ENCODE data around the gene CACNA1D. TPM values are rescaled to one million over a fixed set of nuclear protein-coding genes. Genes with fewer than 3 reads are reported as not detected.
A peak's percentile ranks its signal among the peaks of the same experiment; 100 is the strongest.

CACNA1D gene
- polyA plus RNA-seq, 4 donors = 2.2 to 133 (median 6.2) TPM

DNA sequence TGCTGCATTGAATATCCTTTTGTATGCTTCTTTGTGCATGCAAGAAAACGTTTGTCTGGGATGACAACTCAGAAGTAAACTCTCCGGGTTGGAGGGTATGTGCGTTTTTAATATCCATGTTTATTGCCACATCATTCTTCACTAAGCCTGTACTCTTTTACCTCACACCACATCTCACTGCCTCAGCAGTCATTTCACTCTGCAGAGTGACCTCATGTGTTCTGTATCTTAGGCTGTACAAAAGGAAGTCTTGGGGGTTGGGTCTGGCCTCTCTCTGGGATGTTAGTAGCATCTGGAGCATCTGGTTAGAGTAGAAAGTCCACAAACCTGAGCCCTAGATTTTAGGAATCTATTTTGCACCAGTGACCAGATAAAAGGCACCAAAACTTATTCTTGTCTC, 16.1 kb downstream of the CACNA1D start:
- WGBS, 3 donors = 63 to 73% (median 67%) methylated on average over 3 of the region's 3 CpGs
- FAIRE-seq (no peak), DNase-seq (no peak)
- H3K27ac ChIP-seq (ENCODE audit: low read depth in 1 of 3, low read length in 2 of 3) = no peak overlapping the region
- H3K4me1 ChIP-seq (ENCODE audit: control insufficient read depth in 3 of 3, insufficient read depth in 2 of 3, low read depth in 1 of 3, low read length in 2 of 3) = peaks cover 0 to 16% (median 5%) of the 10 kb centered on the region in 3 donors
- H3K27me3 ChIP-seq (ENCODE audit: control insufficient read depth in 3 of 3, insufficient read depth in 3 of 3, low read length in 3 of 3) = peaks cover 0 to 3% (median 0%) of the 10 kb centered on the region in 3 donors
- no peak overlapping the region for H3K4me3 ChIP-seq (ENCODE audit: low read depth in 1 of 3, low read length in 3 of 3)
- H3K9me3 ChIP-seq (ENCODE audit: control insufficient read depth in 2 of 2, insufficient read depth in 1 of 2, low read depth in 1 of 2, low read length in 1 of 2) = no peaks in the 10 kb centered on the region
- H3K36me3 ChIP-seq (ENCODE audit: control insufficient read depth in 3 of 3, insufficient read depth in 2 of 3, low read depth in 1 of 3, low read length in 3 of 3) = peaks cover 0 to 33% (median 0%) of the 10 kb centered on the region in 3 donors

DNA sequence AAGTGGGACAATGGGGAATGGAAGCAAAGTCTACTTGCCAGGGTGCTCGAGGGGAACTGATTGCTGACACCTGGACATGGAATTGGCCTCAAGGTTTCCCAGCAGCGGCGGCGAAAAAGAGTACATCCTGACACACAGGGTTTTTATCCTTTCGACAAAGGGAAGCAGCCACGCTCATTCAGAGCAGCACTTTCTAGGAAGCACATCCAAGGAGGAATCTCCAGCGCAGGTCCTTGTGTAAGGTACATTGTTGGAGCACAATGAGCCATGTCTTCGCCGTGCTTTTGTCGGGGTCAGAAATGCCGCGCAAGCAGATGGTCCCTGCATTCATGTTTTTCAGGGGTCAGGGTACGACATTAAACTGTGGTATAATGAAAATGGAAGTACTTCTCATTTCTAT, 16.8 kb downstream of the CACNA1D start:
- 84 to 92% (median 90%) methylated on average over 13 of the region's 13 CpGs for WGBS, 3 donors
- H3K4me1 ChIP-seq (ENCODE audit: control insufficient read depth in 3 of 3, insufficient read depth in 2 of 3, low read depth in 1 of 3, low read length in 2 of 3) = peaks cover 0 to 9% (median 0%) of the 10 kb centered on the region in 3 donors
- no peak for FAIRE-seq
- peaks cover 0 to 32% (median 0%) of the 10 kb centered on the region in 3 donors for H3K36me3 ChIP-seq (ENCODE audit: control insufficient read depth in 3 of 3, insufficient read depth in 2 of 3, low read depth in 1 of 3, low read length in 3 of 3)
- DNase-seq = no peak
- H3K9me3 ChIP-seq (ENCODE audit: control insufficient read depth in 2 of 2, insufficient read depth in 1 of 2, low read depth in 1 of 2, low read length in 1 of 2) = no peaks in the 10 kb centered on the region
- H3K27me3 ChIP-seq (ENCODE audit: control insufficient read depth in 3 of 3, insufficient read depth in 3 of 3, low read length in 3 of 3) = peaks cover 0 to 3% (median 0%) of the 10 kb centered on the region in 3 donors
- H3K4me3 ChIP-seq (ENCODE audit: low read depth in 1 of 3, low read length in 3 of 3) = no peak overlapping the region
- no peak overlapping the region for H3K27ac ChIP-seq (ENCODE audit: low read depth in 1 of 3, low read length in 2 of 3)

DNA sequence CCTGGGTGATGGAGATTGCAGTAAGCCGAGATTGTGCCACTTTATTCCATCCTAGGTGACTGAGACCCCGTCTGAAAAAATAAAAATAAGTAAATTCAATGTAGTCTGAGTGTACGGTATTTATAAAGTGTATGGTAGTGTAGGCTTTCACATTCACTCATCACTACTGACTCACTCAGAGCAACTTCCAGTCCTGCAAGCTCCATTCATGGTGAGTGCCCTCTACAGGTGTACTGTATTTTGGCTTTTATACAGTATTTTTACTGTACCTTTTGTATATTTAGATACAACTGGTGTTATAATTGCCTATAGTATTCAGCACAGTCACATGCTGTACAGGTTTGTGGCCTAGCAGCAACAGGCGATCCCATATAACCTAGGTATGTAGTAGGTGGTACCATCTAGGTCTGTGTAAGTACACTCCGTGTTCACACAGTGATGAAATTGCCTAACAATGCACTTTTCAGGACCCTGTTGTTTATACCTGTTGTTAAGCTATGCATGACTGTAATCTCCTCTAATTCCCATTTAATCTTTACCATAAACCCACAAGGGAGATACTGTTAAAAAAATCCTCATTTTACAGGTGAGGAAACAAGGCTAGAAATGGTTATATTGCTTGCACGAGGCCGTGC, 19.3 kb downstream of the CACNA1D start:
- no peaks in the 10 kb centered on the region for H3K4me1 ChIP-seq (ENCODE audit: control insufficient read depth in 3 of 3, insufficient read depth in 2 of 3, low read depth in 1 of 3, low read length in 2 of 3)
- H3K4me3 ChIP-seq (ENCODE audit: low read depth in 1 of 3, low read length in 3 of 3) = no peak overlapping the region
- peaks cover 0 to 3% (median 0%) of the 10 kb centered on the region in 3 donors for H3K27me3 ChIP-seq (ENCODE audit: control insufficient read depth in 3 of 3, insufficient read depth in 3 of 3, low read length in 3 of 3)
- peak in 1 of 2 donors; percentile 23 for DNase-seq
- H3K36me3 ChIP-seq (ENCODE audit: control insufficient read depth in 3 of 3, insufficient read depth in 2 of 3, low read depth in 1 of 3, low read length in 3 of 3) = peaks cover 0 to 44% (median 0%) of the 10 kb centered on the region in 3 donors
- H3K27ac ChIP-seq (ENCODE audit: low read depth in 1 of 3, low read length in 2 of 3) = no peak overlapping the region
- WGBS, 3 donors = 84 to 88% (median 87%) methylated on average over 7 of the region's 7 CpGs
- no peak for FAIRE-seq
- no peaks in the 10 kb centered on the region for H3K9me3 ChIP-seq (ENCODE audit: control insufficient read depth in 2 of 2, insufficient read depth in 1 of 2, low read depth in 1 of 2, low read length in 1 of 2)

DNA sequence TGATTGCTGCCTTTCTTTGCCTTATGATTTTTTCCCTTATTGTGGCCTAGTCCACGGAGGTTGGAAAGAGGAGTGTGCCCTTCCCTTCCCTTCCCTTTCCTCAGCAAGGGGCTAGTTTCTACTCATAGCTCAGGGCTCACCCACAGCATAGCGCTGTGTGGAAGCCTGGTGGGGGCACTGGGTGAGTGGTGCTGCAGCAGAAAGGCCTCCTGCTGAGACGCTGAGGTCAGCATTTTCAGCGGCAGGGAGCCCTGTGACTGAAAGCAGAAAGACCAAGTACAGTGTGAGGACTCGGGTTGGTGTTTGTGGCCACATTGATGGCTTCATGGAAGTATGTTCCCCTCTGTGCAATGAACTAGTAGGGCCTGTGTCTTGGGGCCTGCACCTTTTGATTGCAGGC, 21.9 kb downstream of the CACNA1D start:
- 79 to 93% (median 83%) methylated on average over 5 of the region's 5 CpGs for WGBS, 3 donors
- Histone ChIP-seq H3K27ac (ENCODE audit: low read depth in 1 of 3, low read length in 2 of 3) (no peak overlapping the region), H3K4me3 (ENCODE audit: low read depth in 1 of 3, low read length in 3 of 3) (no peak overlapping the region), H3K36me3 (ENCODE audit: control insufficient read depth in 3 of 3, insufficient read depth in 2 of 3, low read depth in 1 of 3, low read length in 3 of 3) (peaks cover 0 to 33% (median 0%) of the 10 kb centered on the region in 3 donors), H3K27me3 (ENCODE audit: control insufficient read depth in 3 of 3, insufficient read depth in 3 of 3, low read length in 3 of 3) (peaks cover 0 to under 1% (median 0%) of the 10 kb centered on the region in 3 donors), H3K4me1 (ENCODE audit: control insufficient read depth in 3 of 3, insufficient read depth in 2 of 3, low read depth in 1 of 3, low read length in 2 of 3) (no peaks in the 10 kb centered on the region), H3K9me3 (ENCODE audit: control insufficient read depth in 2 of 2, insufficient read depth in 1 of 2, low read depth in 1 of 2, low read length in 1 of 2) (no peaks in the 10 kb centered on the region)
- FAIRE-seq (no peak), DNase-seq (no peak)

DNA sequence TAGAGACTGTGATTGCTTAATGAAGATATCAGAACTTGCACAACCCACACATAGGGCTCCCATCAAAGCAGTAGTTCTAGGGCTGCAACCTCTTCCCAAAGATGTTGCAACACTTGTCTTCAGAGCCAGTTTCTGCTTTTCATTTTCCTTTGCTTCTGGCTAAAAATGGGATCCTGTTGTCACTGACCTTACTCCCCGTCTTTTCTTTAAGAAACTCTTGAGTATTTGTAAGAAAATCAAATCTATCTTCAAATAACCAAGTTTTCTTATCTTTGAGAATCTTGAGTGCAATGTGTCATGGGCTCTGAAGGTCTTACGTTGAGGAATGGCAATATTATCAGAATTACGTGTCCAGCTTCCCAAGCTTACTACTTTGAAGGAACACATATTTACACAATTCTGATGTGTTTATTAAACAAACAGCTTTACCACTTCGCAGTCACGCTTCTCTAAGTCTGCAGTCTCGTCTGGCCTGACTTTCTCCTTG, 24.1 kb downstream of the CACNA1D start:
- WGBS, 3 donors = 51 to 85% (median 72%) methylated on average over 6 of the region's 6 CpGs
- no peak for FAIRE-seq

DNA sequence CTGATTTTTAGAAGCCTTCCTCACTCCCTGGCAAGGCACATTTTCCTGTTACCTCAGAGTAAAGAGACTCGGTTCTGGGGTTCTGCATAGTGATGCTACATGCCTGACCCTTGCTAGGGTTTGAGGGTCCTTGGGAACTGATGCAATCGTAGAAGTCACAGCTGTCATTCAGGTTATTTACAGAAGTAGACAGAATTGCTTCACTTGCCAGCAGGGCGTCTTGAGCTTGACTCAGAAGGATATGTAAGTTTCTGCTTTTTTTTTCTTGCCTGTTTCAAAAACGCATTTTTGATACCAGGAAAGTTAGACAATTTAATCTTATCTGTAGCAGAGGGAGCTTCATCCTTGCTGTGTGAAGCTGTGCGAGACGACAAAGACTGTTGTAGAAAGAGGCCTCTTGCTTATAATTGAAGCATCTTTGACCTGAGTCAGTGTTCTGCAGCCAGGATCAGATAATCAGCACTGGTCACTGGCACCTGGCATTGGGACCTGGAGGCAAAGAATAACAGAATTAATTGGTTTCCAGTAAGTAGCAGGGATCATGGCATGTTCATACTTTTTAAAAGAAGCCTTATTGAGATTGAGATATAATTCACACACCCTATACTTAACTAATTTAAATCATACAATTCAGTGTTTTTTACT, 24.8 kb downstream of the CACNA1D start:
- Histone ChIP-seq H3K9me3 (ENCODE audit: control insufficient read depth in 2 of 2, insufficient read depth in 1 of 2, low read depth in 1 of 2, low read length in 1 of 2) (no peaks in the 10 kb centered on the region), H3K27ac (ENCODE audit: low read depth in 1 of 3, low read length in 2 of 3) (no peak overlapping the region)
- 60 to 72% (median 69%) methylated on average over 6 of the region's 6 CpGs for WGBS, 3 donors

More for the DNA sequence above, 24.1 kb downstream of the CACNA1D start:
- H3K27ac ChIP-seq (ENCODE audit: low read depth in 1 of 3, low read length in 2 of 3) = no peak overlapping the region
- H3K9me3 ChIP-seq (ENCODE audit: control insufficient read depth in 2 of 2, insufficient read depth in 1 of 2, low read depth in 1 of 2, low read length in 1 of 2) = no peaks in the 10 kb centered on the region
- peaks cover 0 to 40% (median 0%) of the 10 kb centered on the region in 3 donors for H3K36me3 ChIP-seq (ENCODE audit: control insufficient read depth in 3 of 3, insufficient read depth in 2 of 3, low read depth in 1 of 3, low read length in 3 of 3)
- H3K27me3 ChIP-seq (ENCODE audit: control insufficient read depth in 3 of 3, insufficient read depth in 3 of 3, low read length in 3 of 3) = no peaks in the 10 kb centered on the region
- no peaks in the 10 kb centered on the region for H3K4me1 ChIP-seq (ENCODE audit: control insufficient read depth in 3 of 3, insufficient read depth in 2 of 3, low read depth in 1 of 3, low read length in 2 of 3)
- DNase-seq = no peak
- no peak overlapping the region for H3K4me3 ChIP-seq (ENCODE audit: low read depth in 1 of 3, low read length in 3 of 3)

DNA sequence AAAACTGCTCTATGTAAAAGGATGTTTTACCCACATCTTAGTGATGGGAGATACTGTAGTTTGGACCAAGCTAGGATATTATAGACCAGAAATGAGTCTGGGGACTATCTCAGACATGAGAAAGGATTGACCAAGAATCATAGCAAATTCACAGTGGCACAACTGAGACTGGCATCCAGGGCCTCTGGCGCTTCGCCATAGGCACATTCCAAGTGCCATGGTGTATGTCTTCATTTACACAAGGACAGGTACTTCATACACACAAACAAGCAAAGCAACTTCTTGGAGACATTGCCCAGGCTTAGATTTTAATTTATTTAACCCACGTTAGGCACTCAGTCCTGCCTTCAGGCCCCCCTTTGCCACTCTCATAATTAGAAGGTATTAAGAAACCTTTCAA, 28.9 kb downstream of the CACNA1D start:
- FAIRE-seq = no peak
- Histone ChIP-seq H3K4me1 (ENCODE audit: control insufficient read depth in 3 of 3, insufficient read depth in 2 of 3, low read depth in 1 of 3, low read length in 2 of 3) (peaks cover 0 to 12% (median 3%) of the 10 kb centered on the region in 3 donors), H3K9me3 (ENCODE audit: control insufficient read depth in 2 of 2, insufficient read depth in 1 of 2, low read depth in 1 of 2, low read length in 1 of 2) (no peaks in the 10 kb centered on the region), H3K36me3 (ENCODE audit: control insufficient read depth in 3 of 3, insufficient read depth in 2 of 3, low read depth in 1 of 3, low read length in 3 of 3) (peaks cover 0 to 27% (median 0%) of the 10 kb centered on the region in 3 donors), H3K27me3 (ENCODE audit: control insufficient read depth in 3 of 3, insufficient read depth in 3 of 3, low read length in 3 of 3) (no peaks in the 10 kb centered on the region), H3K27ac (ENCODE audit: low read depth in 1 of 3, low read length in 2 of 3) (no peak overlapping the region), H3K4me3 (ENCODE audit: low read depth in 1 of 3, low read length in 3 of 3) (no peak overlapping the region)
- 86 to 97% (median 89%) methylated on average over 3 of the region's 3 CpGs for WGBS, 3 donors
- DNase-seq = no peak

More for the DNA sequence above, 24.8 kb downstream of the CACNA1D start:
- Histone ChIP-seq H3K4me3 (ENCODE audit: low read depth in 1 of 3, low read length in 3 of 3) (no peak overlapping the region), H3K36me3 (ENCODE audit: control insufficient read depth in 3 of 3, insufficient read depth in 2 of 3, low read depth in 1 of 3, low read length in 3 of 3) (peaks cover 0 to 42% (median 0%) of the 10 kb centered on the region in 3 donors), H3K4me1 (ENCODE audit: control insufficient read depth in 3 of 3, insufficient read depth in 2 of 3, low read depth in 1 of 3, low read length in 2 of 3) (no peaks in the 10 kb centered on the region), H3K27me3 (ENCODE audit: control insufficient read depth in 3 of 3, insufficient read depth in 3 of 3, low read length in 3 of 3) (no peaks in the 10 kb centered on the region)
- no peak for FAIRE-seq
- DNase-seq = no peak

DNA sequence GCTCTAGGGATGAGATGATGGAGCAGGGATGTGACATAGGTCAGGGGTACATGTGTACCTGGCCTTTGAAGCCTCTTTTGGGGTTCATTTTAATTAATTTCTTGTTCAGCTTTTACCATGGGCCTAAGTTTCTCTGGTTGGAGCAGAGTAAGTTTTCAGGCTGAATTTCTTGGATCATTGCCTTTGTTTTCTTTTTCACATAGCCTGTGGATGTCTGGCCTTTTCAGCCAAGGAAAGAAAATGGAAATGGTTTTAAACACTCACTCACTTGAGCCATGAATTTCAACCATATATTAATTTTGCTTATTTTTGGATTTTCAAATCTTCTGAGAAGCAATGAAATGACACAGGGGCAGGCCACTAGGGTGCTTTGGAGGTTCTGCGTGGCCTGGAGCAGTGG, 30.2 kb downstream of the CACNA1D start:
- Histone ChIP-seq H3K36me3 (ENCODE audit: control insufficient read depth in 3 of 3, insufficient read depth in 2 of 3, low read depth in 1 of 3, low read length in 3 of 3) (peaks cover 0 to 27% (median 0%) of the 10 kb centered on the region in 3 donors), H3K27me3 (ENCODE audit: control insufficient read depth in 3 of 3, insufficient read depth in 3 of 3, low read length in 3 of 3) (no peaks in the 10 kb centered on the region), H3K4me3 (ENCODE audit: low read depth in 1 of 3, low read length in 3 of 3) (no peak overlapping the region), H3K27ac (ENCODE audit: low read depth in 1 of 3, low read length in 2 of 3) (no peak overlapping the region), H3K4me1 (ENCODE audit: control insufficient read depth in 3 of 3, insufficient read depth in 2 of 3, low read depth in 1 of 3, low read length in 2 of 3) (peaks cover 0 to 12% (median 3%) of the 10 kb centered on the region in 3 donors), H3K9me3 (ENCODE audit: control insufficient read depth in 2 of 2, insufficient read depth in 1 of 2, low read depth in 1 of 2, low read length in 1 of 2) (no peaks in the 10 kb centered on the region)
- 77 to 96% (median 87%) methylated on average over 1 of the region's 1 CpG for WGBS, 3 donors
- no peak for DNase-seq
- FAIRE-seq = no peak
